Stimulated activated CD4-positive, alpha-beta T cell treated with anti-CD3 and anti-CD28 coated beads, Interleukin-12 subunit alpha, Interleukin-12 subunit beta, amount 100 ng/mL, for 4 hours (primary cell): Measurements from ENCODE around the gene KLHL8.
"Not testable (repeated sequence)": the region's sequence is repeated elsewhere in the genome, so short reads cannot be mapped to it uniquely, and the experiment has no call there.

Source experiments
- DNase-seq: peaks from one replicate; pipeline ENCODE4 v3.0.0-alpha.2; 2020

The KLHL8 gene

DNA sequence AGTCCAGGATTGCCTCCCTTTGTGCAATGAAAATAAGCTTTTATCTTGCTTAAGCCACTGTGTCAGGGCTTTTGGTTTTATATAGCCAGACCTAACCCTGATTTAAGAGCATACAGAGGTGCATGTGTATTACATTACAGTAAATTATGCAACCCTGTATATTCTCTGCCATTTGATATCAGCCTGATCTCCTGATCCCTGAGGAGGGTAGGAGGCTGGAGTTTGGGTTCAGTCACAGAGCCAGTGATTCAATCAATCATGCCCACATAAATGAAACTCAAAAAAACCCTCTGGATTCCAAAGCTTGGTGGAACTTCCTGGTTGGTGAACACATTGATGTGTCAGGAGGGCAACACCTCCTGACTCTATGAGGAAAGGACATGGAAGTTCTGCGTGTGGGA lies 7.3 kb upstream of the KLHL8 start:
- DNase-seq = no peak

DNA sequence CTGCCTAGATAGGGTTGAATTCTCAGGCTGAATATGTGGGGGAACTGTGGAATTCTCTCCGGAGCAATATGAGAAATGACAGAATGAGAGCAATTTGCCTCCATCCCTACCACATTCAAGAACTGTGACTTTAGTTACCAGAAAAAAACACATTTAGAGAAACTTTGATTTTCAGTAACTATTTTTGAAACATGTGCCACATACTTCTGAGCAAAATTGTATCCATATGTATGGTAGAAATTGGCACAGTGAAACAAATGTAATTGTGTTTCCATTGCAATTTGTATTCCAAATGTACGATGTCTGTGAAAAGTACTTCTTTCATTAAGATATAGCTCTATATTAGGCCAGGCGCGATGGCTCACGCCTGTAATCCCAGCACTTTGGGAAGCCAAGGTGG lies 5.5 kb upstream of the KLHL8 start:
- no peak for DNase-seq

DNA sequence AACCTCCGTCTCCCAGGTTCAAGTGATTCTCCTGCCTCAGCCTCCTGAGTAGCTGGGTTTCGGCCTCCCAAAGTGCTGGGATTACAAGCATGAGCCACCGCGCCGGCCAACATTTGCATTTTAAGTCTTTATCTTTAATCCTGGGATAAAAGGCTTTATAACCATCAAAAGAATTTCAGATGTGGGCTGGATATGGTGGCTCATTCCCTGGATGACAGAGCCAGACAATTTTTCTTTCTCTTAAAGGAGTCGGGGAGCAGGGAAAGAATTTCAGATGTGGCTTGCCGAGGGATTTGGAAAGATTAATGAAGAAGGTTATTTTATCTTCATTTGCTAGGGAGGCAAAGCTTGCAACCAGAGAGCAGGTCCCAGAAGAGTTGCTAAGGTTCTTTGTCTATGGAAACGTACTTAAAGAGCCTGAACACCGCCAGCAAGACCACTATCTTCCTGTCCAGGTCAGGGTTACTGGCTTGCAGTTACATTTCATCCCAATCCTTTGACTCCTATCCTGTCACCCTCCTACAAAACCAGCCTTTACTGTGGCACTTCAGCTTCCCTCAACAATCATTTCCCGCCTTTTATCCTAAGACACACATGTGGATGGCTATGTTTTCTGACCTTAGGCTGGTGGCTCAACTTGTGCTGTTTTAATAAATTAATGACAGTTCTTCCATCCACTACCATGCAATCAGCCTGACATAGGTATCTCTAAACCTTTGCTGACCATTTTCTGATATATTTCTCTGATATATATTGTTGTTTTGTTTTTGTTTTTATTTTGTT lies 3.9 kb upstream of the KLHL8 start:
- no peak for DNase-seq

DNA sequence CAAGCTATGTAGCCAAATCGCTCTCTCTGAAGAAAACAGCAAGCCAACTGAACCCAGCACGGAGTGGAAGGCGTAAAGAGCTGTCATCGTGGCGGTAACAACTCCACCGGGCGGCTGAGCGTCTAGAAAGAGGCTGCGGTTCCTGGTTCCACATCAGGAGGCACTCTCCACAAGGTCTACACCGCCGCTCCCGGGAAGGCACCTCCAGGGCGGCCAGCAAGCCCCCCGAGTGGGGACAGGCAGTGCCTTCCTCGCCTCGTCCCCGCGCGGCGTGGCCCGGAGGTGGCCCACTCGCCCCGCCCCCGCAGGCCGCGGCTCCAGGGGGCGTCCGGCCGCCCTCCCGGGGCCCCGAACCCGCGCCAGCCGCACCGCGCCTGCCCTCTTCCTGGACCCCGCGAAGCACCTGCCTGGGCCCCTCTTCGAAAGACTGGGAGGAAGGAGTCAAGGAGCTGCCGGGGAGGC lies 755 bp downstream of the KLHL8 start:
- peak; percentile 40 for DNase-seq

- not testable (repeated sequence) for DNase-seq
These were observed 3.1 kb downstream of the KLHL8 start for GRCh38 chr4:87217235-87217763.

DNA sequence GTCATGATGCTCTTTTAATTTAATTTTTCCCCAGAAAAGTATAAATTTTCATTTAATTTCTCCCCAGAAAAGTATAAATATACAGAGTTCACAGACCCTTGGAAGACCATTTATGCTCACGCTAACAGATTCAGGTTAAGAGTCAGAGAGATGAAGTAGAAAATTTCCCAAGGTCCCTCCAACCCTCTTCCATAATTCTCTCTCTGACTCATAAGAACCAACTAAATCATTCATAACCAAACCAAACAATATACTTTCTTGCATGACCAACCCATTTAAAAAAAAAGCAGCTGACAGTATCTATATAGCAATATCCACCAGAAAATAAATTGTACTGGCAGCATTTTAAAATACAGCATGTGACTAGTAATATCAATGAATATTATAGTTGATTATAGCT lies 3.9 kb downstream of the KLHL8 start:
- DNase-seq = no peak

DNA sequence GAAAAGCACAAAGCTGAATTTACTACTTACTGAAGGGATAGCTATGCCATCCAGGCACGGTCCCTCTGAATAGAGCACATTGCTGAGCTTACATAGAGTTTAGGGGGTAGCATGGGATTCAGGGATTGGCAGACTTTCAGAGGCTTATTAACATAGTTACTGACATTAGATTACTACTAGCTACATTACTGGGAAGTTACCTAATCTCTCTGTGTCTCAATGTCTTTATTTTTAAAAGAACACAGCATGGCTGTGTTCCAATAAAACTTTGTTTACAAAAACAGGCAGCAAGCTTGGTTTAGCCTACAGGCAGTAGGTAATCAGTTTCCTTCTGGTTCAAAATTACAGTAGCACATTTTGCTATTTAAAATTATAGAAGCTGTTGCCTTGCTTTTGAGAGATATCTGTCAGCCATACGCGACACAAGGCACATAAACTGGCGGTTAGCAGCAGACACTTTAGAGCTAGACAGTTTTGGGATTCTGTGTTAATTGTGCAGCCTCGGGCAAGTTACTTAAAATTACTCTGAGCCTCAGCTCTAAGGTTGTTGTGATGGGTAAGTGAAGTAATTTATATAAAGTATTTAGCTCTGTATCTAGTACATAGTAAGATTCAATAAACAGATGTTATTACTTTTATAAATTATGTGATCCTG lies 6.9 kb downstream of the KLHL8 start:
- DNase-seq = no peak

DNA sequence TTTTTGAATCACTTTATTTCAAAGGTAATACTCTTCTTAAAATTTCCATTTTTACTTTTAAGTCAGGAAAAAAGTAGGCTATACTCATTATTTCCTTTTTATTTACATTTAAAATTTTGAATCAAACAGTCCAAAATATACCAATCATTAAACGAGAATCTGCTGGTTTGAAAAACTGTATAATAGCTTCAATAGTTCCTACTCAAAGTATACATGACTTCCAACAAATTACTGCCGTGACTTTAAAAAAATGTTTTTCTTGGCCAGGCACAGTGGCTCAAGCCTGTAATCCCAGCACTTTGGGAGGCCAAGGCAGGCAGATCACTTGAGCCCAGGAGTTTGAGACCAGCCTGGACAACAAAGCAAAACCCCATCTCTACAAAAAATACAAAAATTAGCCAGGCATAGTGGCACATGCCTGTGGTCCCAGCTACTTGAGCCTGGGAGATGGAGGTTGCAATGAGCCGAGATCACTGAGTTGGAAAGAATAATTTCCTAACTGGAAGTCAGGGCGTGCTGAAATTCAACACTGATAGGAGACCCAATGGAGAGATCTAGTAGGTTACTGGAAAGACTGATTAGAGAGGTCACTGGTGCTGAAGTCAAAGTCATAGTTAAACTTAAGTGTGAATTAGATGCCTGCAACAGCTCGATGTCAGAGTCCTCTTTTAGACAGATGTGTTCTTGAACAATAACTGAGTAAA lies 9.0 kb downstream of the KLHL8 start:
- DNase-seq = no peak

DNA sequence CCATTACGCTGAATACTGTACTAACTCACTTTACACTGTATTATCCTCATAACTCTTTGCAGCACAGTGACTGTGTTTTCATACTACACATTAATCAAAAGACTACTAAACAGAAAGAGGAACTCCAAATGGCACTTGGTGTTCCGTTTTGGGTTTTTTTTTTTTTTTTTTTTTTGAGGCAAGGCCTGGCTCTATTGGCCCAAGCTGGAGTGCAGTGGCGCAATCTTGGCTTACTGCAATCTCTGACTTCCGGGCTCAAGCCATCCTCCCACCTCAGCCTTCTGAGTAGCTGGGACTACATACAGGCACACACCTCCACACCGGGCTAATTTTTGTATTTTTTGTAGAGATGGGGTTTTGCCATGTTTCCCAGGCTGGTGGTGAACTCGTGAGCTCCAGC lies 10.7 kb downstream of the KLHL8 start:
- DNase-seq = no peak

DNA sequence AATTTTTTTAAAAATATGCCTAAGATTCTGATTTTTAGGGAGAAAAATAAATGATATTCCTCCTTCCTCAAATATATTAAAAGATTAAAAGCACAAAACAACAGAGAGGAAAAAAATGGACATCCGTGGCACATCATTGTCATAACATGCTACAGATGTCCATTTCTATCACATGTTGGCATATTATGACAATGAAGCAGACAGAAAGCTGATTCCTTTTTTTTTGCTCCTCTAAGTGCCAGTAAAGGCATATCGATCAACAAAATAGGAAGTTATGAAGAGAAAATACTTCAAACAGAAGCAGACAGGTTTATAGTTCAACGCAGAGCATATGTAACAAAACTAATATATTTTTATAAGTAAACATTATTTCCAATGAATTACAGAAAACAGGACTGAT lies 11.2 kb downstream of the KLHL8 start:
- DNase-seq = no peak

DNA sequence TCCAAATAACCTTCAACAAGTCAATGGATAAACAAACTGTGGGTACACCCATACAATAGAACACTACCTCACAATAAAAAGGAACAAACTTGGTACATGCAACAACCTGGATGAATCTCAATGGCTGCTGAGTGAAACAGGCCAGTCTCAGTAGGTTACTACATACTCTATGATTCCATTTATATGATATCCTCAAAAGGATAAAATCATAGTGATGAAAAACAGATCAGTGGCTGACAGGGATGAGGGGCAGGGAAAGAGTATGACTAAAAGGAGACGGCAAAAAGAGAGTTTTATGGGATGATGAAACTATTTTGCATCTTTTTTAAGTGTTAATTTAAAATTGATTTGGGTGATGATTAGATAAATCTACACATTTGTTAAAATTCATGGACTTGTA lies 15.9 kb downstream of the KLHL8 start:
- DNase-seq = no peak

DNA sequence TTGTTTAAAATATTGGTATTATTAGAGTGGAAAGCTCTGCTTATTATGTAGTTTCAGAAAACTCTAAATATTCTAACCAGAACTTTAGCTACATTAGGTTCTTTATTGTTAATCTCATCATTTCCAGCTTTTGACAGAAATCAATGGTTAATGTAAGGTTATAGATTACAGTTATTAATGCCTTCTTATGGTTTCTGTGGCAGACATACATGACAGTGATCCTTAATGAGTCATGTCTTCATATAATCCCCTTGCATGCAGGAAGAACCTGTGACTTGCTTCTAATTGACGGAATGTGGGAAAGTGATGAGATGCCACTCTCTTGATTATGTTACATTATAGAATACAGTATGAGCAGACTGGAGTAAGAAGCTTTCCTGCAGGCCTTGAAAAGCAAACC lies 23.5 kb downstream of the KLHL8 start:
- DNase-seq = no peak

DNA sequence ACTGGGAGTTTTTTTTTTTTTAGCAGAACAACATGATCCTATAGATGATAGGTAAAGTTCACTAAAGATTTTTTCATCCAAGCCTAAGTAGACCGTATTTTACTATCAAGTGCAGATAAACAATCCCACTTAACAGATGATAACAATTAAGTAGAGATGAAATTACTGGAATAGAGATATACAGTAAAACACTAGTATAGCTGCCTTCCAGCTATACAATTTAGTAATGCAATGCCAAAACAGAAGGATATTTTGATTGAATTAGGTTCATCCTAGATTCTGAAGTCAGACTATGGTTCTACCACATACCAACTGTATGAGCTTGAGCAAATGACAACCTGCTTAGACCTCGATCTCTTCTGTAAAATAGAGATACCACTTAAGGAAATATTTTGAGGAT lies 24.3 kb downstream of the KLHL8 start:
- DNase-seq = no peak

DNA sequence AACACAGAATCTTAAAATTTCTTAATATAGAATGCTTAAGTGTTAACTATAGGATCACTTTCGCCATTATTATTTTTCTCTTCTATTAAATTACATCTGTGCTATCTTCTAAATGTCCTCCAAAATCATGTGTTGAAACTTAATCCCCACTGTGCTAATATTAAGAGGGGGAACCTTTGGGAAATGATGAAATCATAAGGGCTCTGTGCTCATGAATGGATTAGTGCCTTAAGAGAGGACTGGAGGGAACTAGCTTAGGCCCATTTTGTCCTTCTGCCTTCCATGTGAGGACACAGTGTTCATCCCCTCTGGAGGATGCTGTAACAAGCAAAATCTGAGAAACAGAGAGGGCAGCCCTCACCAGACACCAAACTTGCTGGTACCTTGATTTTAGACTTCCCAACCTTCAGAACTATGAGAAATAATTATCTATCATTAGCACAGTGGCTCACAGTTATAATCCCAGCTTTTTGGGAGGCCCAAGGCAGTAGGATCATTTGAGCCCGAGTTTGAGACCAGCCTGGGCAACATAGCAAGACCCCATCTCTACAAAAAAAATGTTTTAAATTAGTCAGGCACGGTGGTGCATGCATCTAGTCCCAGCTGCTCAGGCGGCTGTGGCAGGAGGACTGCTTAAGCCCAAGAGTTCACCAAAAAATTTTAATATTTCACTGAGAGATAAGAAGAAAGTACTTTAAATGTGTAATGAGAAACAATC lies 26.3 kb downstream of the KLHL8 start:
- DNase-seq = no peak

- no peak for DNase-seq
These were observed 28.1 kb downstream of the KLHL8 start for GRCh38 chr4:87192145-87192919.

- DNase-seq = no peak
These were observed 31.5 kb downstream of the KLHL8 start for GRCh38 chr4:87188932-87189331.

GRCh38 chr4:87188048-87188447 lies 32.4 kb downstream of the KLHL8 start:
- DNase-seq = no peak

GRCh38 chr4:87185146-87185870 lies 35.1 kb downstream of the KLHL8 start:
- no peak for DNase-seq

GRCh38 chr4:87180767-87181166 lies 39.7 kb downstream of the KLHL8 start:
- DNase-seq = no peak

GRCh38 chr4:87179751-87180150 lies 40.7 kb downstream of the KLHL8 start:
- DNase-seq = no peak

DNA sequence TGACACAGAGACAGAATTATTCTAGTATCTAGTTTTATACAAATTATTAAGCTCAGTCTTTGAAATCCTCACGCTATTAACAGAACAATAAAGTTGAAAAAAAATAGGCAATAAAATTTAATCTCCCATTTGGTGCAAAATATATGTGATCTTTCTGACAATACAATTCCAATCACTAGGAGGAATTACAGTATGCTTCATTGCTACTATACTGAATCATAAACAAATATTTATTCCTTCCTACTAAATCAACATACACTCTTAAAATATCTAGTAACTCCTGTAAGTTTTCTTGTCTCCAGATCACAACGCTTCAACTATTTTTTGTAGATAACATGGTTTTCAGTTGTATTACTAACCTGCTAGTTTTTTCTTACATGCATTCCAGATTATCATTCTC lies 45.7 kb downstream of the KLHL8 start:
- no peak for DNase-seq

- DNase-seq = no peak
These were observed 48.5 kb downstream of the KLHL8 start for GRCh38 chr4:87171944-87172343.
